Stimulated activated CD8-positive, alpha-beta memory T cell treated with anti-CD3 and anti-CD28 coated beads, Interleukin-12 subunit alpha, Interleukin-12 subunit beta, amount 100 ng/mL, for 1 hour (primary cell): ENCODE measurements around the gene STAT6.

Source experiments
- DNase-seq: peaks from one replicate; pipeline ENCODE4 v3.0.0-alpha.2; 2020; ENCODE audit warnings: low read depth

Gene STAT6

DNA sequence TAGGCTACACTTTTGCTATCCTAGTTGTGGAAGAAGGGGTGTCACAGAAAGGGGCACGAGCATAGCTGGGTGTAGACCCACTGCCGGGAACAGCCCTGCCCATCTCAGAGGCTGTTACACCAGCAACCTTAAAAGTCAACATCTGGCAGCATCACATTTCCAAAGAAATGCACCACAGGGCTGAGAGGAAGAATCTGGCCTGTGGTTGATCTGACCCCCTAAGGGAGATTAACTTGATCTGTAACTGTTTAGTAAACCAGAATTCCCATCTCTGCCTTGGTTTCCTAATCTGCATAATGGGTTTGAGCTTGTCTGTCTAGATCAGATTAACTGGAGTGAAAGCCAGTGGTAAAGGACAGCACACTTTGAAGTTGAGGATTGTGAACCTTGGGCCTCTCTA lies 34.9 kb upstream of the STAT6 start:
- no peak for DNase-seq

DNA sequence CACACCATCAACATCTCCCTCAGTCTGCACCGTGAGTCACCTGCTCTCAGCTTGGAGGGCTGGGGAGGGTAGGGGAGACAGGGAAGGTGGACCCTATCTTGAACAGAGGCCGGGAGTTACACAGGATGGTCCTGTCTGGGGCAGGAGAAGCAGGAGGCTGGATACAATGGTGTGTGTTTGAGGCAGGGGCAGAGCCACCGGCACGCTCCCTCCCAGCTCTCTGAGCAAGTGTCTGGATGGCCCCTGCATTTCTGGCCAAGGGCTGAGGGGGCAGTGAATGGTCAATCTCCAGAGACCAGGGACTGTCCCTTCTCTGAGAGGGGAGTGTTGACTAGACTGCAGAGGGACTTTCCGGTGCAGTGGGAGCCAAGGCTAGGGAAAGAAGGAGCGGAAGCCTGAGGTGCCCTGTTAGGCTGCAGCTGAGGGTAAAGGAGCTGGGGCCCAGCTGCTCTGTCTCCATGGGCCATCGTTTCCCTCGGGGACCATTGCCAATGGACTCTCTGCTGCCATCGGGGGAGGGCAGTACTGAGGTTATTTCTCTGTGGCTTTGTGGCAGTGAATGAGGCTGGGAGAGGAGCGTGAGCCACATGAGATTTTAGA lies 34.4 kb upstream of the STAT6 start:
- no peak for DNase-seq

- DNase-seq = no peak
Measured at GRCh38 chr12:57143454-57143853, 32.3 kb upstream of the STAT6 start.

- no peak for DNase-seq
Measured at GRCh38 chr12:57142727-57143126, 31.6 kb upstream of the STAT6 start.

DNA sequence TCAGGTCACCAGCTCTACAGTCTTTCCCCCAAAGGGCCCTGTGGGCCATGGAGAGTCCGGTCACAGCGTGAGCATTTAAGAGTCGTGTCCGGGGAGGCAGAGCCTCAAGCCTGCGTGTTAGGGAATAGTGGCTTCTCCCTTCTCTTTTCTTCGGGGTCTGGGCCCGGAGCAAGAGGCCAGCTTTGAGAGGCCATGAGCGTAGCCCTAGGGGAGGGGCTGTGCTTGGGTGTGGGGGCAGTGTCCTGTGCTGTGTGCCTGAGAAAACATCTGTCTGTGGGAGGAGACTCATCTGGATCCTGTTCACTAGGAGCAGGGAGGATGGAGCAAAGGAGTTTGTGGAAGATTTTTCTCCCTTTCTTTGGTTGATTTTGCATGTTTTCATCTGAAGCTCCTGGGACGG lies 31.0 kb upstream of the STAT6 start:
- DNase-seq = no peak

DNA sequence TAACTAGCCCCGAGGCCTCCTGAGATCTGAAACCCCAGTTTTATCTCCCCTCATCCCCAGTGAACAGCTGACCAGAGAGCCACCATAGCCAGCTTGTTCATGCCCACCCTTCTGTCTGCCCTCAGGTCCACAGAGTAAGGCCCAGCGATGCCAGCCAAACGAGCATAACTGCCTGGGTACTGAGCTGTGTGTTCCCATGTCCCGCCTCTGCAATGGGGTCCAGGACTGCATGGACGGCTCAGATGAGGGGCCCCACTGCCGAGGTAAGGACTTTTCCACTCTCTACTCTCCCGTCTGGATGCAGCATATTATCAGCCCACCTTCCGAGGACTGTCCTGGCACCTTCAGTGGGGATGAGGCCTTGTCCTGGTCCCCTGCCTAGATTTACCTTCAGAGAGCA lies 30.1 kb upstream of the STAT6 start:
- no peak for DNase-seq

DNA sequence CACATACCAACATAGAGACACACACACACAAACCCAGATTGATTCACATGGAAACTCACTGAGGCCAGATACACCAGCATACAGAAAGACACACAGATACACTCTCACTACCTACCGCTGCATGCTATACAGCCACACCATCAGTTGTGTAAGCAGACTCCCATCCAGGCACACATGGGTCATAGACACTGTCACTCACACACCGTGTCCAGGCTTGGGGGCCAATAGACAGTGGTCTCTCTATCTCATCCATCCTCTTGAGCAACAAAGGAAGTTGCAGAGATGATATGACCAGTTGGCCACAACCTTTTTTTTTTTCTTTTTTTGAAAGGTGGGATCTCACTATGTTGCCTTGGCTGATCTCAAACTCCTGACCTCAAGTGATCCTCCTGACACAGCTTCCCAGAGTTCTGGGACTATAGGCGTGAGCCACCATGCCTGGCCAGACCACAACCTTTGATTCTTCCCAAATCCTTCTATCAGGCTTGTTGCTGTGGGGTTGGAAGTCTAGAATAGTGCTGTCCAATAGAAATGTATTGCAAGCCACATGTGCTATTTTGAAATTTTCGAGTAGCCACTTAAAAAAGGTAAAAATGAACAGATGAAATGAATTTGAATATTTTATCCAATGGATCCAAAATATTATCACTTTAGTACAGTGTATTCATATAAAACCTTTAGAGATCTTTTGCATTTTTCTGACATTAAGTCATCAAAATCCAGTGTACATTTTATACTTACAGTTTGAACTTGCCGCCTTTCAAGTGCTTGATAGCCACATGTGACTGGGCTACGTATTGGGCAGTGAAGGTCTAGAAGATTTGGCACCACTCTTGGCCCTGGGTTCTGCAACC lies 28.9 kb upstream of the STAT6 start:
- no peak for DNase-seq

DNA sequence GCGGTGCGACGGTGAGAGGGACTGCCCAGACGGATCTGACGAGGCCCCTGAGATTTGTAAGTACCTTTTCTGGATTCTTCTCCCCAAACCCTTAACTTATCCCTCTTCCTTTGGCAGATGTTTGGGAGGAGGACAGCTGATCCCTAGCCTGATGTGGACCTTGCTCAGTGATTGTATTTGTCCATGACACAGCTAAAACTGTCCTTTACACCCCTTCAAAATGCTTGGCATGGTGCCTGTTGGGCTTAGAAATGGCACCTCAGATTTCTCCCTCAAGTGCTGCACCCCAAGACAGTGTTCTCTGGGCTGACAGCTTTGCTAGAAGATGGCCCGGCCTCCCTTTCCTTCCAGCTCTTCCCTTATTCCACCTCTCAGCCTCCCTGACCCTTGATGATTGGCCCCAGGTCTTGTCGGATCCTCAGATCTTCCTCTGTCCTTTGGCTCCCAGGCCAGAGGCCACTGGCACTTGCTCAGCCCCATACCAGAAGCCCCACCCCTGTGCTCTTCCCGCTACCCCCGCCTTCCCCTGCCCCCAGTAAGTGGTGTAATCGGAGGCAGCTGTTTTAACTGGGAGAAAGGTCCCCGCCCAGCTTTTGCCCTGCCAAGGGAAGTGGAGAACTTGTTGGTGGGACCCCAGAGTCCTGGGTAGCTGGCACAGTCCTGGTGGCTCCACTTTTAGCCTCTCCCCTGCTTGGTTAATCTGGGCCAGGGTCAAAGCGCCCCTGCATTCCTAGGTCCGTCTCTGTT lies 27.5 kb upstream of the STAT6 start:
- DNase-seq = no peak

DNA sequence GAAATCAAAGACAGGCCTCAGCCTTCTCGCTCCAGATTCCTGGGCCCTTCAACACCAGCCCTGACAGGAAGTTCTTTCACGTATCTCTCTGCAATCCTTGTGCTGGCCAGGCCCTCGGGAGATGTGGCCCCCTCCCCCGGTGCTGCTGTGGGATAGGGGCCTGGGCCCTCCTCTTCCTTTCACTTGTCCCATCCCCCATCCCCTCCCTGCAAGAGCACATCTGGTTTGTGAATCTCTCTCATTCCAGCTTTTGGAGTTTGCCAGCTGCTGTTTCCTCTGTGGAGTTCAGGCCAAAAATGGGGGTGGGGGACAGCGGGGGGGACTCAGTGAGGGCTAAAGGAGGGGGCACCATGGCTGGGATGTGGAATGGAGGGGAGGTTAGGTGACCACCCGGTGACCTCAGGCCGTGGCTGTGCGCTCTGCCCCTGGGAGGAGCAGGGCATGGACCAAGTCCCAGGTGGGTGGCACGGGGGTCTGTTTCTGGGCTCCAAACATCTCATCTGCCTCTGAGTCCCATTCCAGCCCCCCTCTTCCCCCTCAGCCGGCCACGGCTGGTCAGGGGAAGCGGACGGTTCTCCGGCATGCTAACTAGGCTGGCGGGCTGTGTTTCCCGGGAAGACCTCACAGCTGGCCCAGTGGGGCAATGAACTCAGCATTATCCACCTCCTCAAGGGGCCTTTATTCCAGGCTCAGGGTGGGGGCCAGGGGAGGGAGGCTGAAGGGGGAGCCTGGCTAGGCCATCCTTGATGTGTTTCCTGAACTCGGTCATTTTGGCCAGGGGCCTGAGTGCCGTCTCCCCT lies 24.6 kb upstream of the STAT6 start:
- DNase-seq = no peak

- DNase-seq = no peak
Measured at GRCh38 chr12:57134949-57135348, 23.8 kb upstream of the STAT6 start.

- DNase-seq = no peak
Measured at GRCh38 chr12:57133916-57134315, 22.8 kb upstream of the STAT6 start.

GRCh38 chr12:57133013-57133569 lies 21.9 kb upstream of the STAT6 start:
- no peak for DNase-seq

GRCh38 chr12:57131896-57132744 lies 21.0 kb upstream of the STAT6 start:
- no peak for DNase-seq

DNA sequence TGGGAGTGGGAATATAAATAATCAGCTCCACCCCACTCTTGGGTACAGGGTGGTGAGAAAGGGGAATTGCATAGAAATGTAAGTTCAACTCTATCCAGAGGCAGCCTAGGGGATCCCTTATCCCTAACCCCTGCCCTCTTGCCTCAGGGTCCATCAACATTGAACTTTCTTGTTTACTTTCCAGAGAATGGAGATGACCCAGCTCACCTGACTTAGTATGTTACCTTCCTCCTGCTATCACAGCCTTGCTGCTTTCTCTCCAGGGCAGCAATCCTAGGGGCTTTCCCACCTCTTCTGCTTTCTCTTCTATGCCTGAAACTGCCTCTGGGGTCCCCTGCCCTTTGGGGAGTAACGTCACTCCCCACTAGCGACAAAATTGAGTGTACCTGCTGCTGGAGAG lies 19.8 kb upstream of the STAT6 start:
- DNase-seq = no peak

DNA sequence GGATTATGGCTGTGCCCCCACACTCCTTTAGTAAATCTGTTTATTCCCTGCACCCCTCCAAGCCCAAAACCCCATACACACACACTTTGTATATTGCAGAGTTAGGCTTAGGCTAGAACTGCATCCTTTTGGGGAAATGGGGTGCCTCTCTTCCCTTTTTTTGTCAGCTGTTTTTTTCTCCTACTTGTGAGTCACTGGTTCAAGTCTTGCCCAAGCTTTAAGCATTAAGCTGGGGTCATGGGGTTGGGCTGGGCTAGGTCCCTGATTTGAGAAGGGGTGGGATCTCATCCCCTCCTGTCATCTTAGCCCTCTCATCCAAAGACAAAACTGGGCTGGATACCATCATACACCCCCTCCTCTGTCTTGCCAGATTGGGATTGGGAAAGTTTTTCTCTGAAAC lies 18.7 kb upstream of the STAT6 start:
- no peak for DNase-seq

GRCh38 chr12:57129321-57129842 lies 18.2 kb upstream of the STAT6 start:
- DNase-seq = no peak

- DNase-seq = no peak
Measured at GRCh38 chr12:57128519-57129247, 17.5 kb upstream of the STAT6 start.

DNA sequence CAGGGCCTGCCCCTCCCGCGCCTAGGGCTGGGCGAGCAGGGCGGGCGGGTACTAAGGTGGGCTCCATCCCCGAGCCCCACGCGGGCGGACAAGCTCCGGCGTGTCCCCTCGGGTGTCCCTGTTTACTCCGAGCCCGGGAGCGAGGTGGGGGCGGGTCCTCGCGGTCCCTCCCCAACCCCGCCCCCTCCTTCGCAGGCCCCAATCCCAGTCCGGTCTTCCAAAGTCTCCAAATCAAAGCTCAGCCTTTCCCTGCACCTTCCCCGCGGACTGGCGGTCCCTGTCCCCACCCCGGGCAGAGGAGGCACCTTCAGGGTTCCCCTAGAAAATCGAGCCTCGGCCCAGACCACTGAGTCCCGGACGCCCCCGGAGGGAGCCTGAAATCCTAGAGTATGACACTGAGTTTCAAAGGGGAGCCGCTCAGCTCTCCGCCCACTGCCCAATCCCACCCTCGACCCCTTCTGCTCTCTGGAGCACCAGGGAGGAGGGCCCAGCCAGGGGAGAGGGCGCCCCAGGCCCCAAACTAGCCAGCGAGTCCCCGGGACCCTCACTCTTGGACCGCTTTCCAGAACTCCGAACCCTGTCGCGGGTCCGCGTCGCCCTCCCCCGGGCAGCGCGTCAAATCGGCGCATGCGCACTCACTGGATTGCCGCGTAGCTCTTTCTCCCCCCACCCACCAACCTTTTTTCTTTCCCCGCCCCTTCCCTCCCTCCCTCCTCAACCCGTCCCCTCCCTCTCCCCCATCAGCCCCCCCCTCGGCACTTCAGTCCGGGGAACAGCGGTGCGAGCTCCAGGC lies 16.8 kb upstream of the STAT6 start, which contains the start of gene LRP1:
LRP1 (plus strand) TSS at position 758 of the 793 bp plus-strand sequence. CDS start 482 bp downstream, outside the sequence.
- DNase-seq = peak; percentile 68

- peak; percentile 45 for DNase-seq
Measured at GRCh38 chr12:57127101-57127725, 16.1 kb upstream of the STAT6 start.
